A673 (cell line): Measurements from ENCODE around the gene CARD8.

Experiments used
- EZH2 ChIP-seq: fragments of 200-600 bp; sonication (generic); IDR thresholded peaks from 2 replicates; pipeline ENCODE4 v1.6.1; 2017; ENCODE audit warnings: borderline replicate concordance, low read depth, mild to moderate bottlenecking, mixed read lengths, antibody characterized with exemption, low read length; ENCODE audit not compliant: poor library complexity, severe bottlenecking
- TF ChIP-seq, protein P1 (sequence below): fragments of 300-800, 200-600 bp; sonication (generic); conservative IDR thresholded peaks from 2 replicates; pipeline ENCODE4 v1.5.1; 2017; ENCODE audit warnings: low read depth, mild to moderate bottlenecking, antibody characterized with exemption, low read length, moderate library complexity, mixed read lengths

DNA sequence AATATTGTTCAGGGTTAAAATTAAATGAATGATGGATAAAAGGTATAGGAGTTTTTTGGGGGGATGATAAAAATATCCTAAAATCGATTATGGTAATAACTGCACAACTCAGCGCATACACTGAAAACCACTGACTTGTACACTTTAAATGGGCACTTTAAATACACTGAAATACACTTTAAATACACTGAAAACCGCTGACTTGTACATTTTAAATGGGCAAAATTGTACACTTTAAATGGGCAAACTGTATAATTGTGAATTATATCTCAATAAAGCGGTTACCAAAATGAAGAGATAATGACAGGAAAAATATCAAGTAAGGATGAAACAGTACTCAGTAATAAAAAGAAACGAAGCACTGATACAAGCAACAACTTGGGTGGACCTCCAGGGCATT lies 87.0 kb downstream of the CARD8 start:
- TF ChIP-seq, protein P1, sequence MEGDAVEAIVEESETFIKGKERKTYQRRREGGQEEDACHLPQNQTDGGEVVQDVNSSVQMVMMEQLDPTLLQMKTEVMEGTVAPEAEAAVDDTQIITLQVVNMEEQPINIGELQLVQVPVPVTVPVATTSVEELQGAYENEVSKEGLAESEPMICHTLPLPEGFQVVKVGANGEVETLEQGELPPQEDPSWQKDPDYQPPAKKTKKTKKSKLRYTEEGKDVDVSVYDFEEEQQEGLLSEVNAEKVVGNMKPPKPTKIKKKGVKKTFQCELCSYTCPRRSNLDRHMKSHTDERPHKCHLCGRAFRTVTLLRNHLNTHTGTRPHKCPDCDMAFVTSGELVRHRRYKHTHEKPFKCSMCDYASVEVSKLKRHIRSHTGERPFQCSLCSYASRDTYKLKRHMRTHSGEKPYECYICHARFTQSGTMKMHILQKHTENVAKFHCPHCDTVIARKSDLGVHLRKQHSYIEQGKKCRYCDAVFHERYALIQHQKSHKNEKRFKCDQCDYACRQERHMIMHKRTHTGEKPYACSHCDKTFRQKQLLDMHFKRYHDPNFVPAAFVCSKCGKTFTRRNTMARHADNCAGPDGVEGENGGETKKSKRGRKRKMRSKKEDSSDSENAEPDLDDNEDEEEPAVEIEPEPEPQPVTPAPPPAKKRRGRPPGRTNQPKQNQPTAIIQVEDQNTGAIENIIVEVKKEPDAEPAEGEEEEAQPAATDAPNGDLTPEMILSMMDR: no peak
- no peak for TF ChIP-seq EZH2
